C4-2B (cell line): Measurements from ENCODE around the gene CLEC18A.
"Not testable (repeated sequence)": the region's sequence is repeated elsewhere in the genome, so short reads cannot be mapped to it uniquely, and the experiment has no call there.

Experiments used
- H3K27ac ChIP-seq: fragments of 450-650 bp; 2 replicates; pipeline ENCODE4 v1.5.1; 2017

CLEC18A gene

GRCh38 chr16:69972935-69973334 is 21.8 kb downstream of the CLEC18A start:
- H3K27ac ChIP-seq = not testable (repeated sequence)

GRCh38 chr16:69985196-69985595 is 34.1 kb downstream of the CLEC18A start:
- H3K27ac ChIP-seq = not testable (repeated sequence)

GRCh38 chr16:69997956-69998355 is 46.8 kb downstream of the CLEC18A start:
- not testable (repeated sequence) for H3K27ac ChIP-seq

DNA sequence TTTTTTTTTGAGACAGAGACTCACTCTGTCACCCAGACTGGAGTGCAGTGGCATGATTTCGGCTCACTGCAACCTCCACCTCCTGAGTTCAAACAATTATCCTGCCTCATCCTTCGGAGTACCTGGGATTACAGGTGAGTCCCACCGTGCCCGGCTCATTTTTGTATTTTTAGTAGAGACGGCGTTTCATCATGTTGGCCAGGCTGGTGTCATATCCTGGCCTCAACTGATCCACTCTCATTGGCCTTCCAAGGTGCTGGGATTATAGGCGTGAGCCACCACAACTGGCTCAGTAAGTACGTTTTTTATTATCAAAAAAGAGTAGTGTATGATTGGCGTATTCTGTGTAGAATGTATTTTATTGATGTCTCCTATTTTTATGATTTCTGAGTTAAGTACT is 48.7 kb downstream of the CLEC18A start:
- not testable (repeated sequence) for H3K27ac ChIP-seq

- H3K27ac ChIP-seq = not testable (repeated sequence)
These were observed 52.4 kb downstream of the CLEC18A start for GRCh38 chr16:70003511-70003910.

GRCh38 chr16:70008604-70009003 is 57.5 kb downstream of the CLEC18A start:
- H3K27ac ChIP-seq = not testable (repeated sequence)

GRCh38 chr16:70010615-70011014 is 59.5 kb downstream of the CLEC18A start:
- not testable (repeated sequence) for H3K27ac ChIP-seq

DNA sequence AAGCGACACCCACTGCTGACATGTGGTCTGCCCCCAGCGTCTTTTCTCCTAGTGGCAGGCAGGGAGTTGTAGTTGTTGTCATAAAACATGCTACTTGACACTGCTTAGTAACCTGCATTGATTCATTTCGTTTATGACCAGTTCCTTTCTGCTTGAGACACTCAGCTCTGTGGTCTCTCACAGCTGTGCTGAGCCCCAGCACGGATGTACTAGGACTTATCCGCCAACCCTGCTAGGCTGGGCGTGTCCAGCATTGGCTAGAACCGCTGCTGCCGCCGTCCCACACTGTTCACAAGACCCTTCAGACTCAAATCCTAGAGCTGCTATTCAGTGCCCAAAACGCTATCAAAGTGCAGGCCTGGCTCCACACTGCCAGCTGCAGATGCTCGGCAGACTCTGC is 60.0 kb downstream of the CLEC18A start:
- H3K27ac ChIP-seq = not testable (repeated sequence)

GRCh38 chr16:70012354-70012753 is 61.2 kb downstream of the CLEC18A start:
- H3K27ac ChIP-seq = not testable (repeated sequence)

DNA sequence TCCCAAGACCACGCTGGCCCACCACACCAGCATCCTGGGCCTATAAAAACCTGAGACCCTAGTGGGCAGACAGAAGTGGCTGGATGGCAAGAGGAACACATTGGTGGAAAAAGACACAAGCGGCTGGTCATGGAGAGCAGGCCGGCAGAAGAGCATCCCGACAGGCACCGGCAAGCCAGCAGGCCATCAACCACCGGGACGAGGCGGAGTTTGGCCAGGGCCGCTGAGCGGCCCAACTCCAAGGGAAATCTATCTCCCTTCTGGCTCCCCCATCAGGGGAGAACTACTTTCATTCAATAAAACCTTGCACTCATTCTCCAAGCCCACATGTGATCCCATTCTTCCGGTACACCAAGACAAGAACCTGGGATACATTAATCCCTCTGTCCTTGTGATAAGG is 61.8 kb downstream of the CLEC18A start:
- not testable (repeated sequence) for H3K27ac ChIP-seq
